Measurements from ENCODE around the gene CASZ1.

DNA sequence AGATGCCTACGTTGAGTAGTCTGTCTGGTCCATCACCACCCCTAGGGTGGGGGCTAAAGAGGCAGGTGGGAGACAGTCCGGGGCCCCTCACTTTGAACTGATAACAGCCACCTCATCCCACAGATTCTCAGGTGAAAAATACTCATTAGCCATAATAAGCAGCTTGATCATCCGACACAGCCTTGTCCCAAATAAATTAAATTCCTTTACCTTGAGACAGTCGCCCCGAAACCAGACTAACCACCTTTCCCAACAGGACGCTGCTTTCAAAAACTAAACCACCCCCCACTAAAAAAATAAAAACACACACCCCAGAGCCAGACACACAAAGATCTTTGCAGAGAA, 103.3 kb downstream of the CASZ1 start:
- TF ChIP-seq EZH2phosphoT487 (IDR thresholded peaks at IDR 0.05; ENCODE audit: unreplicated experiment), result no peak
- TF ChIP-seq CTCF (conservative IDR thresholded peaks at IDR 0.05; ENCODE audit: low read depth in 2 of 2), result no peak
- TF ChIP-seq POLR2AphosphoS5 (IDR thresholded peaks at IDR 0.05; ENCODE audit: low read depth), result no peak
- TF ChIP-seq REST (IDR thresholded peaks at IDR 0.05; ENCODE audit: unreplicated experiment), result no peak
- TF ChIP-seq NANOG (IDR thresholded peaks at IDR 0.05; ENCODE audit: borderline replicate concordance), result no peak
- TF ChIP-seq EZH2 (IDR thresholded peaks at IDR 0.05; ENCODE audit: low read depth, unreplicated experiment), result no peak
- no peak for TF ChIP-seq CREB1 (CRISPR knock-in tag; IDR thresholded peaks at IDR 0.05; ENCODE audit: low read depth)
- TF ChIP-seq ZNF114 (CRISPR knock-in tag; IDR thresholded peaks at IDR 0.05), result no peak
- TF ChIP-seq, protein P1, sequence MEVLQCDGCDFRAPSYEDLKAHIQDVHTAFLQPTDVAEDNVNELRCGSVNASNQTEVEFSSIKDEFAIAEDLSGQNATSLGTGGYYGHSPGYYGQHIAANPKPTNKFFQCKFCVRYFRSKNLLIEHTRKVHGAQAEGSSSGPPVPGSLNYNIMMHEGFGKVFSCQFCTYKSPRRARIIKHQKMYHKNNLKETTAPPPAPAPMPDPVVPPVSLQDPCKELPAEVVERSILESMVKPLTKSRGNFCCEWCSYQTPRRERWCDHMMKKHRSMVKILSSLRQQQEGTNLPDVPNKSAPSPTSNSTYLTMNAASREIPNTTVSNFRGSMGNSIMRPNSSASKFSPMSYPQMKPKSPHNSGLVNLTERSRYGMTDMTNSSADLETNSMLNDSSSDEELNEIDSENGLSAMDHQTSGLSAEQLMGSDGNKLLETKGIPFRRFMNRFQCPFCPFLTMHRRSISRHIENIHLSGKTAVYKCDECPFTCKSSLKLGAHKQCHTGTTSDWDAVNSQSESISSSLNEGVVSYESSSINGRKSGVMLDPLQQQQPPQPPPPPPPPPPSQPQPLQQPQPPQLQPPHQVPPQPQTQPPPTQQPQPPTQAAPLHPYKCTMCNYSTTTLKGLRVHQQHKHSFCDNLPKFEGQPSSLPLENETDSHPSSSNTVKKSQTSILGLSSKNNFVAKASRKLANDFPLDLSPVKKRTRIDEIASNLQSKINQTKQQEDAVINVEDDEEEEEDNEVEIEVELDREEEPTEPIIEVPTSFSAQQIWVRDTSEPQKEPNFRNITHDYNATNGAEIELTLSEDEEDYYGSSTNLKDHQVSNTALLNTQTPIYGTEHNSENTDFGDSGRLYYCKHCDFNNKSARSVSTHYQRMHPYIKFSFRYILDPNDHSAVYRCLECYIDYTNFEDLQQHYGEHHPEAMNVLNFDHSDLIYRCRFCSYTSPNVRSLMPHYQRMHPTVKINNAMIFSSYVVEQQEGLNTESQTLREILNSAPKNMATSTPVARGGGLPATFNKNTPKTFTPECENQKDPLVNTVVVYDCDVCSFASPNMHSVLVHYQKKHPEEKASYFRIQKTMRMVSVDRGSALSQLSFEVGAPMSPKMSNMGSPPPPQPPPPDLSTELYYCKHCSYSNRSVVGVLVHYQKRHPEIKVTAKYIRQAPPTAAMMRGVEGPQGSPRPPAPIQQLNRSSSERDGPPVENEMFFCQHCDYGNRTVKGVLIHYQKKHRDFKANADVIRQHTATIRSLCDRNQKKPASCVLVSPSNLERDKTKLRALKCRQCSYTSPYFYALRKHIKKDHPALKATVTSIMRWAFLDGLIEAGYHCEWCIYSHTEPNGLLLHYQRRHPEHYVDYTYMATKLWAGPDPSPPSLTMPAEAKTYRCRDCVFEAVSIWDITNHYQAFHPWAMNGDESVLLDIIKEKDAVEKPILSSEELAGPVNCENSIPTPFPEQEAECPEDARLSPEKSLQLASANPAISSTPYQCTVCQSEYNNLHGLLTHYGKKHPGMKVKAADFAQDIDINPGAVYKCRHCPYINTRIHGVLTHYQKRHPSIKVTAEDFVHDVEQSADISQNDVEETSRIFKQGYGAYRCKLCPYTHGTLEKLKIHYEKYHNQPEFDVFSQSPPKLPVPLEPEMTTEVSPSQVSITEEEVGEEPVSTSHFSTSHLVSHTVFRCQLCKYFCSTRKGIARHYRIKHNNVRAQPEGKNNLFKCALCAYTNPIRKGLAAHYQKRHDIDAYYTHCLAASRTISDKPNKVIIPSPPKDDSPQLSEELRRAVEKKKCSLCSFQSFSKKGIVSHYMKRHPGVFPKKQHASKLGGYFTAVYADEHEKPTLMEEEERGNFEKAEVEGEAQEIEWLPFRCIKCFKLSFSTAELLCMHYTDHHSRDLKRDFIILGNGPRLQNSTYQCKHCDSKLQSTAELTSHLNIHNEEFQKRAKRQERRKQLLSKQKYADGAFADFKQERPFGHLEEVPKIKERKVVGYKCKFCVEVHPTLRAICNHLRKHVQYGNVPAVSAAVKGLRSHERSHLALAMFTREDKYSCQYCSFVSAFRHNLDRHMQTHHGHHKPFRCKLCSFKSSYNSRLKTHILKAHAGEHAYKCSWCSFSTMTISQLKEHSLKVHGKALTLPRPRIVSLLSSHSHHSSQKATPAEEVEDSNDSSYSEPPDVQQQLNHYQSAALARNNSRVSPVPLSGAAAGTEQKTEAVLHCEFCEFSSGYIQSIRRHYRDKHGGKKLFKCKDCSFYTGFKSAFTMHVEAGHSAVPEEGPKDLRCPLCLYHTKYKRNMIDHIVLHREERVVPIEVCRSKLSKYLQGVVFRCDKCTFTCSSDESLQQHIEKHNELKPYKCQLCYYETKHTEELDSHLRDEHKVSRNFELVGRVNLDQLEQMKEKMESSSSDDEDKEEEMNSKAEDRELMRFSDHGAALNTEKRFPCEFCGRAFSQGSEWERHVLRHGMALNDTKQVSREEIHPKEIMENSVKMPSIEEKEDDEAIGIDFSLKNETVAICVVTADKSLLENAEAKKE (CRISPR knock-in tag; IDR thresholded peaks at IDR 0.05), result no peak
- TF ChIP-seq, protein P2, sequence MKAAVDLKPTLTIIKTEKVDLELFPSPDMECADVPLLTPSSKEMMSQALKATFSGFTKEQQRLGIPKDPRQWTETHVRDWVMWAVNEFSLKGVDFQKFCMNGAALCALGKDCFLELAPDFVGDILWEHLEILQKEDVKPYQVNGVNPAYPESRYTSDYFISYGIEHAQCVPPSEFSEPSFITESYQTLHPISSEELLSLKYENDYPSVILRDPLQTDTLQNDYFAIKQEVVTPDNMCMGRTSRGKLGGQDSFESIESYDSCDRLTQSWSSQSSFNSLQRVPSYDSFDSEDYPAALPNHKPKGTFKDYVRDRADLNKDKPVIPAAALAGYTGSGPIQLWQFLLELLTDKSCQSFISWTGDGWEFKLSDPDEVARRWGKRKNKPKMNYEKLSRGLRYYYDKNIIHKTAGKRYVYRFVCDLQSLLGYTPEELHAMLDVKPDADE (IDR thresholded peaks at IDR 0.05), result no peak
- TF ChIP-seq JUNB (IDR thresholded peaks at IDR 0.05; ENCODE audit: unreplicated experiment), result no peak
- no peak for TF ChIP-seq ZNF331 (CRISPR knock-in tag; IDR thresholded peaks at IDR 0.05; ENCODE audit: low read depth)
- TF ChIP-seq STAT1 (IDR thresholded peaks at IDR 0.05; ENCODE audit: unreplicated experiment), result no peak
